Activated naive CD8-positive, alpha-beta T cell treated with anti-CD3 and anti-CD28 coated beads for 36 hours (primary cell): ENCODE measurements around the gene EZH2. TPM values are rescaled to one million over a fixed set of nuclear protein-coding genes. Genes with fewer than 3 reads are reported as not detected.

ENCODE experiments used
- DNase-seq: peaks from one replicate; pipeline ENCODE4 v3.0.0; 2021
- H3K27ac Mint-ChIP-seq: one replicate; pipeline ENCODE4 v1.8.0; 2022; ENCODE audit warnings: mild to moderate bottlenecking, moderate library complexity, mixed read lengths
- H3K27me3 Mint-ChIP-seq: one replicate; pipeline ENCODE4 v1.8.0; 2022; ENCODE audit warnings: mild to moderate bottlenecking, mixed read lengths
- H3K36me3 Mint-ChIP-seq: one replicate; pipeline ENCODE4 v1.8.0; 2021; ENCODE audit warnings: mild to moderate bottlenecking, mixed read lengths
- H3K4me1 Mint-ChIP-seq: one replicate; pipeline ENCODE4 v1.8.0; 2021; ENCODE audit warnings: mixed read lengths
- H3K4me3 Mint-ChIP-seq: one replicate; pipeline ENCODE4 v1.8.0; 2022; ENCODE audit warnings: mild to moderate bottlenecking, moderate library complexity, mixed read lengths
- H3K9me3 Mint-ChIP-seq: one replicate; pipeline ENCODE4 v1.8.0; 2022; ENCODE audit warnings: mixed read lengths
- total RNA-seq, 2 experiments: library from RNA; stranded (reverse); gene quantifications; one replicate each; pipeline ENCODE4 v1.2.3, GENCODE V29; 2021

The EZH2 gene
- total RNA-seq, 2 experiments from 2014 or later, result 109 to 111 TPM

DNA sequence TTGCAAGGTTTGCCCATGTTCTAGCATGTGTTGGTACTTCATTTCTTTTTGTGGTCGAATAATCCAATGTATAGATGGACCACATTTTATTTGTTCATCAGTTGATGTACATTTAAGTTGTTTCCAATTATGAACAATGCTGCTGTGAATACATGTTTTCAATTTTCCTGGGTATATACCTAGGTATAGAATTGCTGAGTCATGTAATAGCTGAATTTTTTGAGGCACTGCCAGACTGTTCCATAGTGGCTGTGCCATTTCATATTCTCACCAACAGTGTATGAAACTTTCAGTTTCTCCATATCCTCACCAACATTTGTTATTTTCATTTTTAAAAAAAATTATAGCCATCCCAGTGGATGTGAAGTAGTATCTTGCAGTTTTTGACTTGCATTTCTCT, 90.5 kb downstream of the EZH2 start:
- Mint-ChIP-seq H3K27me3 (no peaks in the 10 kb centered on the region), H3K27ac (peak overlapping the region; percentile 40), H3K4me3 (no peak overlapping the region), H3K4me1 (peaks cover 7% of the 10 kb centered on the region), H3K9me3 (no peaks in the 10 kb centered on the region), H3K36me3 (peaks cover 32% of the 10 kb centered on the region)
- no peak for DNase-seq

- H3K36me3 Mint-ChIP-seq, result peaks cover 42% of the 10 kb centered on the region
- H3K27me3 Mint-ChIP-seq, result no peaks in the 10 kb centered on the region
- H3K9me3 Mint-ChIP-seq, result no peaks in the 10 kb centered on the region
- DNase-seq, result no peak
- H3K4me1 Mint-ChIP-seq, result peaks cover 7% of the 10 kb centered on the region
- no peak overlapping the region for H3K27ac Mint-ChIP-seq
- no peak overlapping the region for H3K4me3 Mint-ChIP-seq
These were observed 92.5 kb downstream of the EZH2 start for GRCh38 chr7:148791546-148791945.

DNA sequence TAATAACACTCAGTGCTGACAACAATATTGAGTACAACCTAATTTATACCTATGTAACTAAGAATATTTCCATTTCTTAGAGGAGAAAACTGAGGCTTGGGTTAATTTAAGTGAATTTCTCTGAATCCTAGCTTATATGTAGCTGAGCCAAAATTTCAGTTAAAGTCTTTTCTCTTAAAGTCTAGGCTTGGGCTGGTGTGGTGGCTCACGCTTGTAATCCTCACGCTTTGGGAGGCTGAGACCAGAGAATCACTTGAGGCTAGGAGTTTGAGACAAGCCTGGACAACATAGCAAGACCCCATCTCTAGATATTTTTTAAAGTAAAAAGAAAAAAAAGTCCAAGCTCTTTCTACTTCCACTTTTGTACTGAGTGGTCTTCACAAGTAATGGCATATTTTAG, 93.2 kb downstream of the EZH2 start:
- Mint-ChIP-seq H3K27ac (no peak overlapping the region), H3K36me3 (peaks cover 43% of the 10 kb centered on the region), H3K9me3 (no peaks in the 10 kb centered on the region), H3K4me1 (peaks cover 6% of the 10 kb centered on the region), H3K27me3 (no peaks in the 10 kb centered on the region), H3K4me3 (no peak overlapping the region)
- DNase-seq, result no peak

GRCh38 chr7:148790131-148790726, 93.9 kb downstream of the EZH2 start:
- Mint-ChIP-seq H3K27me3 (no peaks in the 10 kb centered on the region), H3K4me1 (peaks cover 6% of the 10 kb centered on the region), H3K4me3 (no peak overlapping the region), H3K36me3 (peaks cover 44% of the 10 kb centered on the region), H3K9me3 (no peaks in the 10 kb centered on the region), H3K27ac (no peak overlapping the region)
- DNase-seq, result no peak

DNA sequence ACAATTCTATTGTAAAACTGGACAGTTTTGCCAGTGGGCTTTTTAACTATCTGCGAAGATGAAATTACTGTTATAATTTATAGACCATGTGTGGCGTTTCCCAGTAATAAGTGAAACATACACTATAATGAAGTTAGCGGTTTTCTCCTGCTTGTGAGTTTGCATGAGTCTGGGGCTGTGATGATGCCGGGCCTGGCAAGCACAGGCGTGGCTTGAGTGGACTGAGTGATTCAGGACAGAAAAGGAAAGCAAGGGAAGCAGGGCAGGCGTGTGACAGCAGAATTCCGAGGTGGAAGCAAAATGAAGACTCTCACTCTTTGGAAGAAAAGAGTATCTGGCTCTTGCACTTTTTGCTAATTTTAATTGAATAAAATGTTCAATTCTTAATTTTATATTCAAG, 94.9 kb downstream of the EZH2 start:
- Mint-ChIP-seq H3K27ac (no peak overlapping the region), H3K4me1 (peaks cover 6% of the 10 kb centered on the region), H3K4me3 (no peak overlapping the region), H3K36me3 (peaks cover 40% of the 10 kb centered on the region), H3K9me3 (no peaks in the 10 kb centered on the region), H3K27me3 (no peaks in the 10 kb centered on the region)
- DNase-seq, result no peak

DNA sequence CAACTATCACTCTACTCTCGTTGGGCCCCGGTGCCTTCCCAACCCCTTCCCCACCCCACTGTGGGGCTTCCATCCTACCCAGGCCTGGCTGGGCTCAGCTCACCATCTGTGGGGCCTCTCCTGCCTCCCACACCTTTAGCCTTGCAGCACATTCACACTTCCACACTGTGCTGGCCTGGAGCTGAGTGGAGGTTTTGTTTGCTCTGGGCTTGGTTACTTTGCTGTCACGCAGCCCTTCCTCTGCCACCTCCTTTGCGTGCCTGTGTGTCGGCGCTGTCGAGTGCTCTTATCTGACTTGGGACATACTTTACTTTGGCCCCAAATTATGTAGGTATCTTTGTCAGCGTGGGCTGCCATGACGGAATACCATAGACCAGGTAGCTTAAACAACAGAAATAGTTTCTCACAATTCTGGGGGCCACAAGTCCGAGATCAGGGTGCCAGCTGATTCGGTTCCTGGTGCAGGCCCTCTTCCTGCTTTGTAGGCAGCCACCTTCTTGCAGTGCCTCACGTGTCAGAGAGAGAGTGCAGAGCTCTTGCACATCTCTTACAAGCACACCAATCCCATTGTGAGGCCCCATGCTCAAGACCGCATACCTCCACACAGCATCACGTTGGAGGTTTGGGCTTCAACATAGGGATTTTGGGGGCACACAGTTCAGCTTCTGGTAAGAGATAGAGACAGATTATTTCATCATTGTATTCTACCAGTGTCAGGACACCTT, 96.4 kb downstream of the EZH2 start:
- H3K27me3 Mint-ChIP-seq, result no peaks in the 10 kb centered on the region
- H3K4me1 Mint-ChIP-seq, result no peaks in the 10 kb centered on the region
- no peak overlapping the region for H3K27ac Mint-ChIP-seq
- no peak overlapping the region for H3K4me3 Mint-ChIP-seq
- no peak for DNase-seq
- H3K9me3 Mint-ChIP-seq, result no peaks in the 10 kb centered on the region
- peaks cover 28% of the 10 kb centered on the region for H3K36me3 Mint-ChIP-seq

- peaks cover 18% of the 10 kb centered on the region for H3K36me3 Mint-ChIP-seq
- H3K9me3 Mint-ChIP-seq, result no peaks in the 10 kb centered on the region
- H3K27me3 Mint-ChIP-seq, result no peaks in the 10 kb centered on the region
- no peak overlapping the region for H3K4me3 Mint-ChIP-seq
- H3K4me1 Mint-ChIP-seq, result no peaks in the 10 kb centered on the region
- no peak for DNase-seq
- no peak overlapping the region for H3K27ac Mint-ChIP-seq
These were observed 100.1 kb downstream of the EZH2 start for GRCh38 chr7:148783801-148784527.

DNA sequence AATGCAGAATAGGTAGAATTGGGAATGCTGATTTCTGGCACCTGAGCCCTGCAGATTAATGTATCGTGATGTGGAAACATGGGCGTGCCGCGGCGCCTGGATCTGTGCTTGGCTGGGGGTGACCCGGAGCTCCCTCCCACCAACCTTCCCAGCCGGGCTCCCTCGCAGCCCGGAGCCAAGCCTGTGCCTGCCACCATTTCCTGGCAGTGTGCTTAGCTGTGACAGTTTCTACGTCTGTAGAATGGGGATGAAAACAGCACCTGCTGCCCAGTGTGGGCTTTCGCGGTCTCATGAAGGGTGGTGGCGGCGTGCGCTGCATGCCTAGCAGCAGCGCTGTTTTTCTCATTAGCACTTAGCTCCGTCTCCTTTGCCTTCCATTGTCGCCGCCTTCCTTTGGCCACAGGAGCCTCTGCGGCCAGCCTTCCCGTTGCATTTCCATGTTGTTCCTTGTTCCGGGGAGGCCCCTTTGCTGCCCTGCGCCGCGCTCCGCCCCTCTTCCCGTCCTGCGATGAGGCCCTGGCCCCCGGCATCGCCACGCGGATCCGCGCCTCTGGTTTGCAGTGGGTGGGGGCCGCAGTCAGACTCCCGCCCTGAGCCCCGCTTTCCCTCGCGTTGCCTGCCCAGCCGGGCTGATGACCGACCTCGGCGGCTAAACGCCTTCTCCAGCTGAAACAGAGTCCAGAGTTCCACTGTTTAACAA, 101.2 kb downstream of the EZH2 start:
- Mint-ChIP-seq H3K27me3 (no peaks in the 10 kb centered on the region), H3K4me1 (no peaks in the 10 kb centered on the region), H3K9me3 (no peaks in the 10 kb centered on the region), H3K27ac (no peak overlapping the region), H3K36me3 (peaks cover 15% of the 10 kb centered on the region), H3K4me3 (no peak overlapping the region)
- no peak for DNase-seq

DNA sequence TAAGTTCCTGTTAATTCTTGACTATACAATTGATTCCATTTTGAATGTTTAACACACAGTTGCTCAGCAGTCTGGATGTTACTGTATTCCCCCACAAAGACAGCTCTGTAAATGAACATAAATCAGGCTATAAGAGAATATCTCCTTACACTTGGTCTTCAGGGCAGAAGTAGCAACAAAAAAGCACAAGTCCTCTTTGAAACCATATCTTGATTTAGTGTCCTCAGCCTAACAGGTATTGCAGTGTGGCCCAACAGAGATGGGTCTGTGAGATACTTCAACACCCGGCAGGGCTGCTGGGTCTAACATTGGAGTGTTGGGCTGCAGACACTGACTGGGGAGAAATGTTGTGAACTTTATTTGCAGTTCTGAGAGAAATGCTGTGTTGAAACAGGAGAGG, 109.6 kb downstream of the EZH2 start:
- Mint-ChIP-seq H3K36me3 (peaks cover 34% of the 10 kb centered on the region), H3K27me3 (no peaks in the 10 kb centered on the region), H3K27ac (no peak overlapping the region), H3K4me1 (peaks cover 25% of the 10 kb centered on the region), H3K9me3 (no peaks in the 10 kb centered on the region), H3K4me3 (no peak overlapping the region)
- DNase-seq, result no peak

DNA sequence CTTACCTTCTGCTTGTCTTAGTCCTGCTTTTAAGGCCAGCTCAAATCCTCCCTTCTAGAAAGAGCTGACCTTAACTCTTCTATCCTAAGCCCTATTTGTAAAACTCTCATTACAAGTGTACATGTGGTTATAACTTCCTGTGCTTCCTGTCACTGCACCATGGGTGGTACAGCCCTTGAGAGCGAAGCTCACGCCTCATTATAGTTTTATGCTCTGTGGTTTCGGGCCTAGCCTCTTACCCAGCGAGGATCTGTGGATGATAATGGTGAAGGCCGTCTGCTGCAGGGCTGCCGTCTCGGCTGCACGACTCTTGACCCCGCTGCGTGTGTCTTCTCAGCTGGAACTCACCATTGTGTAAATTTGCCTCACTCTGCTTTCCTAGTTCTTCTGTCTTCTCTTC, 110.8 kb downstream of the EZH2 start:
- Mint-ChIP-seq H3K36me3 (peaks cover 32% of the 10 kb centered on the region), H3K4me1 (peaks cover 25% of the 10 kb centered on the region), H3K27ac (peak overlapping the region; percentile 75), H3K9me3 (no peaks in the 10 kb centered on the region), H3K4me3 (peak overlapping the region; percentile 35), H3K27me3 (no peaks in the 10 kb centered on the region)
- DNase-seq, result peak; percentile 16

- Mint-ChIP-seq H3K27ac (peak overlapping the region; percentile 75), H3K27me3 (no peaks in the 10 kb centered on the region), H3K36me3 (peaks cover 31% of the 10 kb centered on the region), H3K4me3 (peak overlapping the region; percentile 20), H3K4me1 (peaks cover 25% of the 10 kb centered on the region), H3K9me3 (no peaks in the 10 kb centered on the region)
- peak; percentile 21 for DNase-seq
These were observed 111.6 kb downstream of the EZH2 start for GRCh38 chr7:148772297-148773089.

- peaks cover 23% of the 10 kb centered on the region for H3K36me3 Mint-ChIP-seq
- no peak for DNase-seq
- H3K27ac Mint-ChIP-seq, result no peak overlapping the region
- H3K4me1 Mint-ChIP-seq, result peaks cover 23% of the 10 kb centered on the region
- H3K27me3 Mint-ChIP-seq, result no peaks in the 10 kb centered on the region
- H3K9me3 Mint-ChIP-seq, result no peaks in the 10 kb centered on the region
- no peak overlapping the region for H3K4me3 Mint-ChIP-seq
These were observed 114.1 kb downstream of the EZH2 start for GRCh38 chr7:148770004-148770403.

DNA sequence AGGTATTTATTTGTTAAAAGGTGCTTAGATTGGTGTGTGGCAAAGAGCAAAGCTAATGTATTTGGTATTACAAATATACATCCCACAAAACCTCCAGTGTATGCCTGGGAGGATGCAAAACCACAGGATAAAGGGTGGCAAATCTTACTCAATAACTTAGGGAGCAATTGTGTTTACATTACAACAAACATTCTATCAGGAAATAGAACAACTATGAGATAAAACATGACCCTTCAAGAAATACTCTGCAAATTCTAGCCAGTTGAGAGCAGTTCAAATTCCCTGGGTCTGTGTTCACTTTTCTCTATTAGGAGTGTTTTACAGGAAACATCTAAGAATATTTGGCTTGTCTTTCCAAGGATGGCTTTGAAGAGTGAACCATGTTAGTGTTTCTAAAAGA, 120.5 kb downstream of the EZH2 start:
- Mint-ChIP-seq H3K9me3 (no peaks in the 10 kb centered on the region), H3K4me3 (no peak overlapping the region), H3K27me3 (no peaks in the 10 kb centered on the region), H3K36me3 (peaks cover 6% of the 10 kb centered on the region), H3K4me1 (no peaks in the 10 kb centered on the region), H3K27ac (no peak overlapping the region)
- no peak for DNase-seq

GRCh38 chr7:148761499-148762278, 122.4 kb downstream of the EZH2 start:
- DNase-seq, result no peak
- no peak overlapping the region for H3K4me3 Mint-ChIP-seq
- no peak overlapping the region for H3K27ac Mint-ChIP-seq
- H3K36me3 Mint-ChIP-seq, result peaks cover 10% of the 10 kb centered on the region
- H3K27me3 Mint-ChIP-seq, result no peaks in the 10 kb centered on the region
- no peaks in the 10 kb centered on the region for H3K4me1 Mint-ChIP-seq
- H3K9me3 Mint-ChIP-seq, result no peaks in the 10 kb centered on the region
